Umbilical cord (tissue), 2 donors: Measurements from ENCODE around the gene CALR3. TPM values are rescaled to one million over a fixed set of nuclear protein-coding genes. Genes with fewer than 3 reads are reported as not detected.
"Not testable (repeated sequence)": the region's sequence is repeated elsewhere in the genome, so short reads cannot be mapped to it uniquely, and the experiment has no call there.

Experiments
- DNase-seq: peaks from one replicate; pipeline ENCODE4 v3.0.0-alpha.2; 2015; ENCODE audit warnings: low spot score
- total RNA-seq: library from RNA; depleted of rRNA; stranded (reverse); fragments of >200 nt; gene quantifications from one replicate; pipeline ENCODE4 v1.2.3, GENCODE V29; 2014; ENCODE audit warnings: low replicate concordance; ENCODE audit not compliant: insufficient read depth

CALR3 gene, protein sequence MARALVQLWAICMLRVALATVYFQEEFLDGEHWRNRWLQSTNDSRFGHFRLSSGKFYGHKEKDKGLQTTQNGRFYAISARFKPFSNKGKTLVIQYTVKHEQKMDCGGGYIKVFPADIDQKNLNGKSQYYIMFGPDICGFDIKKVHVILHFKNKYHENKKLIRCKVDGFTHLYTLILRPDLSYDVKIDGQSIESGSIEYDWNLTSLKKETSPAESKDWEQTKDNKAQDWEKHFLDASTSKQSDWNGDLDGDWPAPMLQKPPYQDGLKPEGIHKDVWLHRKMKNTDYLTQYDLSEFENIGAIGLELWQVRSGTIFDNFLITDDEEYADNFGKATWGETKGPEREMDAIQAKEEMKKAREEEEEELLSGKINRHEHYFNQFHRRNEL
- total RNA-seq: not detected

DNA sequence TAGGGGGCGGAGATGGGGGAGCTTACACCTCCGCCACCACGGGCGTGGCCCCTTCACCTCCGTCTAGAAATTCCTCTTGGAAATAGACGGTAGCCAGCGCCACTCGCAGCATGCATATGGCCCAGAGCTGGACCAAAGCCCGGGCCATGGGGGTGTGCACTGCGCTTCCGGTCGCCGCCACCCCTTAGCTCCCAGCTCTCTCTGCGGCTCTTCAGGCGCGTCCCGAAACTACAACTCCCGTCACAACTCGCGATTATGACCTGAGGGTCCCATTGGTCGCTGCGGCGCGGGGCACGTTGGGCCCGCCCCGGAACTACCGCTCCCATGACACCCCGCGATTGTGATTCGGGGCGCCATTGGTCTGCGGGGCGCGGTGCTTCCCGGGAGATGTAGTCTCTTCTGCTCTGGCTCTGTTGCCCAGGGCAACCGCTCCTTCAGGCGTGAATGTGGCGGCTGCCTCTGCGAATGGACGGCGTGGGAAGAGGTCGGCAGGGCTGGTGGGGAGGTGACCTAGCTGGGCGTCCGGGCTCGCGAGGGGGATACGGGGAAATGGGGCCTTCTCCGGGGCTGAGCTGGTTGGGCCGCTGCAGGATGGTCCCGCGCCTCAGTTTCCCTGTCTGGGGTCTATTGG, at the start of gene CALR3, which contains the start of gene C19orf44:
Gene CALR3, minus strand, starts transcription at position 186 of the 631 bp plus-strand sequence. Its CDS starts 38 bp downstream, at position 148.
Gene C19orf44, plus strand, starts transcription at position 413 of the 631 bp plus-strand sequence. CDS start 4,399 bp downstream, outside the sequence.
- DNase-seq: peak; percentile 100

DNA sequence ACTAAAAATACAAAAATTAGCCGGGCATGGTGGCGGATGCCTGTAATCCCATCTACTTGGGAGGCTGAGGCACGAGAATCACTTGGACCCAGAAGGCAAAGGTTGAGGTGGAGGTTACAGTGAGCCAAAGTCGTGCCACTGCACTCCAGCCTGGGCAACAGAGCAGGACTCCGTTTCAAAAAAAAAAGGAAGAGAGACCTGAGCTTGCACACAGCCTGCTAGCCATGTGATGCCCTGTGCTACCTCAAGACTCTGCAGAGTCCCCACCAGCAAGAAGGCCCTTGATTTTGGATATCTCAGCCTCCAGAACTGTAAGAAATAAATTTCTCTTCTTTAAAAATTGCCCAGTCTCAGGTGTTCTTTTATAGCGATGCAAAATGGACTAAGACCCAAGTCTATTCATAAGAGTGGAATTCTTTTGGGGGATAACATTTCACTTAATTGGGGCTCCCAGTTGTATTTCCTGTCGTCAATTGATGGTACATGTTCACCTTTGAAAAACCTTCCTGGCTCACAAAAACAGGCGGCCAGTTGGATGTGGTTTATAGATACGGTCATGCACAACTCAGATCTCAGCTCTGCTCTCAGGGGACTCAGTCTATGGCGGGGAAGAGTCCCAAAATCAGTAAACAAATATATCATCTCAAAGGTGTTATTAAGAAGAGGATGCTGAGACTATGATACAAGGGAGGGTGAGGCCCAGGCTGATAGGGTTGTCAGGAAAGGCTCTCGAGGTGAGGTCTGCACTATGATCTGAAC, 48.7 kb upstream of the CALR3 start:
- no peak for DNase-seq

DNA sequence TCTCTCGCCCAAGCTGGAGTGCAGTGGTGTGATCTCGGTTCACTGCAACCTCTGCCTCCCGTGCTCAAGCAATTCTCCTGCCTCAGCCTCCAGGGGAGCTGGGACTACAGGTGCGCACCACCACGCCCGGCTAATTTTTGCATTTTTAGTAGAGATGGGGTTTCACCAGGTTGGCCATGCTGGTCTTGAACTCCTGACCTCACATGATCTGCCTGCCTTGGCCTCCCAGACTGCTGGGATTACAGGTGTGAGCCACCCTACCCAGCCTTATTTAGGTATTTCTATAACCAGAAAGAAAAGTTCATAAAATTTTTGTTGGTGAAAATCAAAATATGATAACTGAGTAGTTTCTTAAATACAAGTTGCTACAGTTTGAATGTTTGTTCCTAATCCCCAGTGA, 47.8 kb upstream of the CALR3 start:
- DNase-seq: not testable (repeated sequence)

DNA sequence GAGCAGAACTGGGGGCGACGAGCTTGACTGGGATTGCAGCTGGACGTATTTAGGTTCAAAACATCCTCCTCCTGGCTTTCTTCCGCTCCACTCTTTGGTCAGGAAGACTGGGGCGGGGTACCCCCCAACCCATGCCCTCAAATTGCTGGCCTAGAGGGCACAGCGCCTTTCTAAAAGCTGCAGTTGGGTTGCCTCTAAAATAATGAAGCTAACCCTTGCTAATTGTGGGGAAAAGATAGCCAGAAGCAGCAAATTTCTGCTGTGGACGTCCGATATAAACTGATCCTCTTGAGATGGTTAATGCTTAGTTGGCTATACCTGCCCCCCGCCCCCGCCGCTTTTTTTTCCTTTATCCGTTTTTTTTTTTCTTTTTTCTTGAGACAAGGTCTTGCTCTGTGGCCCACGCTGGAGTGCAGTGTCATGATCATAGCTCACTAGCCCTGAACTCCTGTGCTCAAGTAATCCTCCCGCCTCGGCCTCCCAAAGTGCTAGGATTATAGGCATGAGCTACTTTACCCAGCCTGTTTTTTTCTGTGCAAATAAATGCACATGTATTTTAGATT, 47.0 kb upstream of the CALR3 start:
- no peak for DNase-seq

DNA sequence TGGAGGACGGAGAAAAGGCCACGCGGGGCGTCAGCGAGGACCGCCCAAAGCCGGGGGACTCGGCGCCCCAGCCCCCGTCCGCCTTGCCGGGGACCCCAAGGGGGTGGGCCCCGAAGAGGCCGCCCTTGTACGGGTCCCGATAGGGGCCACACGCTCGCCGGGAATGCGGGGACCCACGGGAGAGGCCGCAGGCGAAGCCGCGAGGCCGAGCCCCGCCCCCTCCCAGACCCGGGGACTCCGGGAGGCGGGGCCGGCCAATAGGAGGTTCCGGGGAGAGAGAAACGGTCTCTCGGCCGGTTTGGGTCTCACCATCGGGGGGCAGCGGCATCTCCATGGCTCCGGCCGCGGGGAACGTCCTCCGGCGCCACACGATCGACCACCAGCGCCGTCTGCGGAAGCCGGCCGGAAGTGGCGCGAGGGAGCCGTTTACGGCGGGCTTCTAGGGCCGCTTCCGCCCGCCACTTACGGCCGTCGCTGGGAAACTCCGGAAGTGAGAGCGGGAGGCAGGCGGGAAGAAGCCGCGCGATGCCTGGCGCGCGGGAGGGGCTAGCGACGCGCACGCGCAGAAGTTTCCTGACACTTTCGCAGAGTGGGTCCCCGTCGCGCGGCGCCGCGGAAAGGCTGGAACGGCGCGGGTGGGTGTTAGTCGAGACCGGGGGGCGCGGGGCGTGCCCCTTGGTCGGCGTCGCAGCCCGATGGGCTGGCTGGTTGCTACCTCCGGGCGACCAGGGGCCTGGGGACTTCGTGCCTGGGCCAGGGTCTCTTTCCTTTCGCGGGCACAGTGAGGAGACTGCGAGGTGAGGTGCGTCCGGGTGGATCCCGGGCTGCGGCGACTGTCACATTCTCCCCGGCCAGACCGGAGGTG, 46.3 kb upstream of the CALR3 start, which contains the start of gene CHERP:
Gene CHERP, minus strand, starts transcription at position 393 of the 865 bp plus-strand sequence. Its CDS starts 59 bp downstream, at position 334.
- peak; percentile 97 for DNase-seq

DNA sequence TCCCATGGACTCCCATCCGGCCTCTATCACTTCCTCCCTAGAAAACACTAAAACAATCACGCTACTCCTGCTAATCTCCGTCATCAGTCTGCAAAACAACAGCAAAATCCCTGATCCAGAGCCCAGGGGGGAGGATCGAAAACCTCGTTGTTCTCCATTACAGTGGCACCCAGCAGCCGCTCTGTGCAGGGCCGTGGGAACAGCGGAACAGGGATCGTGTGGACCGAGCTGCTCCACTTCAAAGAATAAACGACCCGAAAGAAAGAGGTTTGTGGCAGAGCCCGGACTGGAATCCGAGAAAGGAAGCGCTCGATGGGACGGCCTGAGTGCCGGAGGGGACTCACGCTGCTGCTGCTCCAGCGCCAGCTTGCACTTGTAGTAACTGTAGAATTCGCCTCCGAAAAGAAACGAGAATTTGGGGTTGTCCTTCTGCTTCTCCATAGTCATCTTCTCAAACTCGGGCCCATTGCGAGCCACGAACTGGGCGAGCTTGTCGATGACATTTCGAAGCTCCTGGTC, 45.6 kb upstream of the CALR3 start:
- DNase-seq: no peak

DNA sequence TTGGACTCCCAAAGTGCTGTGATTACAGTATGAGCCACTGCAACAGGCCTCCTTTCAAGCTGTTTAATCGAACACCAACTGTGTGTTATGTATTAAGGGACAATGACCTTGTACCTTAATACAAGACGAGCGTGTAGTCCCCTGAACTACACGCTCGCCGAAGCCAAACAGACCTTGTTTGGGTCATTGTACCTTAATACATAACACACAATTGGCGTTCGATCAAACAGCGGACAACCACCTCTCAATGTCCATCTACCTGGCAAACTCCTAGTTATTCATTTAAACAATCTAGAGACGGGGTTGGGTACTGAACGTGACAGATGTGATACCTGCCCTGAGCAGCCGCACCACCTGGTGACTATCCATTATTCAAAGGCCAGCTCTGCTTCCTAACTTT, 45.0 kb upstream of the CALR3 start:
- DNase-seq: no peak

DNA sequence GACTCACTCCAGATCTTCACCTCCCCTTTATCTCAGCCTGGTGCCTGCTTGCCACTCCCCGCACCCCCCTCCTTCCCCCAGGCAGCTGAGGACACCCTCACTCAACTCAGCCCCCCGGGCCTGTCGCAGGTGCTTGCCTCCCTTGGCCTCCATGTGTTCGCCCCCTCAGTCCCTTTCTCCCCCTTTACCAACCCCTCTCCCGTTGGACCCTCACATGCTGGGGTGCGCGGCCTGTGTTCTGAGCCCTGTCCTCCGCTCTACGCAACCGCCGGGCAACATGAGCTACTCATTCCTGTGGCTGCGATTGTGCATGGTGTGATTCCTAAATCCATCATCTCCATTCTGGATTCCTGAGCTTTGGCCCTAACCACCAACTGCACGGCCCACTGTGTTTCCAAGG, 41.1 kb upstream of the CALR3 start:
- no peak for DNase-seq

DNA sequence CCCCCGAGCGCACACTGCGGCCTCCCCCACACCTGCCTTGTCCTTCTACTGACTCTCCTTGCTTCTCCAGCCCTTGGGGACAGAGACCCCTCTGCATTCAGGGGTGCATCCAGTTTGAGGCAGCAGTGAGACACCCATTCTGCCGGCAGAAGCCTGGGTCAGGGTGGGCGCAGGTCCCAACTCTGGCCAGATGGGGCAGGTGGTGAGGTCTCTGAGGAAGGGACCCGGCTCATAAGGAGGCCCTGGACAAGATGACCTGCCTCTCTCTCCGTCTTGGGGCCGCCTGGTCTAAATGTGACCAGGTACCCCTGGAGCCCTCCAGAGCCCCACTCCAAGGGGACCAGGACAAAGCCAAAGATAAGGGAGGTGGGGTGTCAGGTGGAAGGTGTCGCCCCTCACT, 40.2 kb upstream of the CALR3 start:
- DNase-seq: no peak

DNA sequence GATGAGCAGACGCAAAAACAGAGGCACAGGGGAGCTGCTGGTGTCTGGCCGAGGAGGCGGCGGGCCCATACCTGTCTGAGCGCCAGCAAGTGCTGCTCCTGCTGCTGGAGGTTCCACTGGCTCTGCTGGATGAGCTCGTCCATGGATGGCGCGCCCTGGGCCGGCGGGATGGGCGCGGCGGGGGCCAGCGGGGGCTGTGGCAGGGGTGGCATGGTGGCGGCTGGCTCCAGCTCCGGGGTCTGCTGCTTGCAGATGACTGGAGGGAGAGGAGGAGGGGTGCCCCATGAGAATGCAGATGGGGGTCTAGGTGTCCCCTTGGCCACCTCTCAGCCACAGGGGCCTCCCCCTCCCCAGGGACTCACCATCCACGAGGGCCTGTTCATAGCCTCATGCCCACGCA, 39.4 kb upstream of the CALR3 start:
- DNase-seq: no peak

DNA sequence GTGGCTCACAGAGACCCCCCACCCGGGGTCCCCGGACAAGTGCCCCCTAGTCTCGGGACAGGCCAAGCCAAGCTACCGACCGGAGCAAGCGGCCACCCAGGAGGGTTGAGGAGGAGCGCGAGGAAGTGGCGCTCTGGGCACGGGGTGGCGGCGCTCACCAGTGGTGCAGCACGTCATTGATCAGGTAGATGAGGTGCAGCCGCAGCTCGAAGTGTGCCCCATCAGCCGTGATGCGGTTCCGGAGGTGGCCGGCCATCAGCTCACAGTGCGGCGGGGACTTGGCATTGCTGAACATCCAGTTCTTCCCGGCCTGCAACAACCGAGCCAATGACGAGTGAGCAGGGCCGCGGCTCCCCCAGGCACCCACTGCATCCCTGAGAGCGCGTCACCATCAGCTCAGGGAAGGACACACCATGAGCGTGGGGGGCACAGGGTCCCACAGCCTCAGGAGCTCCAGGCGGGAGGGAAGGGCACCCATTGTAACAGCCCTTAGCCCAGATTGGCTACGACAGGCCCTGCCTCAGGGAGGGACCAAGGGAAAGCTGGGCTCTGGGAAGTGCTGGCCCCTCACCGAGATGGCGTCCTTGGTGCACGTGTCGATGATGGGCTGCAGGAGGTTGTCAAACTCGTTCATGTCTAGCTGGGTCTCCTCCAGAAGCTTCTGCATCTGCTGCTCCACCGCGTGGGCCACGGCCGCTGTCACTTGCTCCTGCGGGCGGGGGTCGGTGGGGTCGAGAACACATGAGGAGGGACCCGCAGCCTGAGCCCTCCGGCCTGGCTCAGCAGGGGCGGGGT, 36.7 kb upstream of the CALR3 start:
- no peak for DNase-seq

DNA sequence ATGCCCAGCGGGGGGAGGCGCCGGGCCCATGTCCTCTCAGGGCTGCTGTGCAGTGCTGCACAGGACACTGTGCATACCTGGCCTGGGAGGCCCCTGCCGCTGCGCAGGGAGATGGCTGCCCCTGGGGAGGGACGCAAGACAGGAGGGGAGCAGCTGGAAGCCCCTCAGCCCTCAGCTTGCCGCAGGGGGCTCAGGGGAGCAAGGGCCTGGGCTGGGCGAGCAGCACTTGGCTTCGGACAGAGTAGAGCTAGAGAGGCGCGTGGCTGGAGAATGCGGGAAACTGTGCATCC, 35.4 kb upstream of the CALR3 start:
- no peak for DNase-seq

DNA sequence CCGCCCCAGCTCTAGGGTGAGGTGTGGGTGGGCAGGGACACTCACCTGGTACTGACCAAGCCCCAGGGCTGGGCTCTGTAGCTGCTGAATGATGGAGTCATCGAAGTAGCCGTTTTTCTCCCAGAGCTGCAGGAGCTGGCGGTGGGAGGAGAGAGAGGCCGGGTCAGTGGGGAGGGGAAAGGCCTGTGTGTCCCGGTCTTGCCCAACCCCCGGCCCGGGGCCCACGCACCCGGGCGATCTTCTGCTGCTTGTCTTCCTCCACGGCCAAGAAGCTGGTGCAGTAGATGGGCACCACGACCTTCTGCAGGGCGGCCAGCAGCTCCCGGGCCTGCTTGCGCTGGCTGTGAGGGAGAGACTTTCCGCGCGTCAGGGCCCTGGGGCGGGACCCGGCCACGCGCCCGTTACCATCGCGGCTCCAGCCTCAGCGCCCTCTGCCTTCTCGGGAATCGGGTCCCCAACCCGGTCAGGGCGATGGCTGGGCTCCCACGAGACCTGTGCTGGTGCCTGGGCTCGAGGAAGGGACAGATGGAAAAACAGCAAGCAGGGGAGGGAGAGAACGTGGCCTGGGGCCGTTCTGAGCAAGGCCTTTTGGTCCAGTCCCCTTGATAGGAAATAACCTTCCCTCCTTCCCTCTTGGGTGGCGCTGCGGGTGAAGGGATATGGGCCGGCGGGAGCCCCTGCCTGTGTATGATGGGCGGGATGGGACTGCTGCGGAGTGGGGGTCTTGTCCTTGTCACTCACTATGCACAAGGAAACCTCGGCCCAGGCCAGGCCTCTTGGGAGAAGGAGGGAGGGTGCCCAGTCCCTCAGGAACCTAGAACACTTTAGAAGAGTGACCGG, 34.8 kb upstream of the CALR3 start:
- no peak for DNase-seq

DNA sequence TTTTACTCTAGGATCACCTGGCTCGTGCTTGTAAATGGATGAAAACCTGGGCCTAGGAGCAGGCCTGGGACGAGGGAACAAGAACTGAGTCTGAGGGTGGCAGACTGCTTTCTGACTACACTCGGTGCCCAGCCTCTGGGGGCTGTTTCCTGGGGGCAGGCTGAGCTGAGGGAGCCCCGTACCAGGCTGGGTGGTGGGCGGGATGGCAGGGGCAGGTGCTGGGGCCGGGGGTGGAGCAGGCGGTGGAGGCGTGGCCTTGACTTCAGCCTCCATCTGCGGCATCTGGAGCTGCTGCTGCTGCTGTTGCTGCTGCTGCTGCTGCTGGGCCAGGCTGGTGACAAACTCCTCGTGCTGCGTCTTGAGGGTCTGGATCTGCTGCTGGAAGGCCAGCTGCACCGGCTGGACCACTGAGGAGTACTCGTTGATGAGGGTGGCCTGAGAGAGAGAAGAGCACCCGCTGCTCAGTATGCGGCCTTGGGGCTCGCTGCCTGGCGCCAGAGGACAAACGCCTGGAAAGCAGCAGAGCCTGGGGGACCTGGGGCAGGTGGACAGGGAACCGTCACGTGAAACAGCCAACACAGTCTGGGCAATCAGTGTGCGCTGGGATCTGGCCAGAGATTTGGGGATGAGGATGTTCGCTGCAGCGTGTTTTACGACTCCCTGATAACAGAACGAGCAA, 33.6 kb upstream of the CALR3 start:
- no peak for DNase-seq

DNA sequence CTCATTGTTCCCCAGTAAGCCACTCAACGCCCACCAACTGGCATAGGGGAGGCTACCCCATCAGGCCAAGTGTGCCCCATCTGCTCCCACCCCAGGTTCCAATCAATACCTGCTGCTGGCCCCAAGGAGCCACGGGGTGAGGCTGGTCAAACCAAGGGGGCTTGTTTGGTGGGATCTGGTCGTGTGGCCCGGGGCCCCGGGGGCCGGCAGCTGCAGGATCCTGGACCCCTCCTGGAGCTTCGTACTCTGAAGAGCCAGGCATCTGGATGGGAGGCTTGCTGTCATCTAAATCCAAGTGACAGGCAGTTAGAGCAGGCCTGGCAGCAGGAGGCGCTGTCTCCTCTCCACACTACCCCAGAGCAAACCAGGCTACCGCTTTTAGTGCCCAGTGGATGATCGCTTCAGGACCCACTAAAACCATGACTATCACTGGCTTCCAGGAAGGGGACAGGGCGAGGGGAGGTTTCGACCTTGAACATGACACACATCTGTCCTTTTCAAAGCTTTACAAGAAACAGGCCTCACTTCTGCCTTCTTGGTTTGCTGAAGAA, 32.1 kb upstream of the CALR3 start:
- no peak for DNase-seq

DNA sequence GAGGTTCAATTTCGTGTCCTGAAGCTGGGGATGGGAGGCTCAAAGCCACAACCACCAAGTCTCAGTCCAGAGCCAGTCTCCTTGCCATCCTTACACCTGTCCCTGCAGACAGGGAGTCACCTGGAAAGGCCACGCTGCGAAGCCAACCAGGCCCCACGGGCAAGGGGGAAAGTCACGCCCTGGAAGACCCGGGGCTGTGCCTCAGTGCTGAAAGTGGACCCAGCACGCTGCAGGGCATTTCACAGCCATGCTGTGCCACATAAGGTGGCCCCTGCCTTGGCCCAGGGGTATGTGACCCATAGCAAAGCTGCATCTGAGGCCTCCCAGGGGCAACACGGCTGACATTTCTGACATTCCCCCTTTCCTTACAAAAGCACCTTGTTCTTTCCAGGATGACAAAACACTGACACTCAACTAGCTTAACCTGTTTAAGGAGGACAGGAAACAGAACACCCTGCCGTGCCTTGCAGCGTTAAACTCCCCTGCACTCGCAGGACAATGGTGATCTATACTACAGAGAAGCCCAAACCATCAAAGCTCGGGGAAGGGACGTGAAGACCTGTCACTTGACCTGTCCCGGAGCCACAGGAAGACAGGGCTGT, 31.5 kb upstream of the CALR3 start:
- DNase-seq: peak; percentile 46

DNA sequence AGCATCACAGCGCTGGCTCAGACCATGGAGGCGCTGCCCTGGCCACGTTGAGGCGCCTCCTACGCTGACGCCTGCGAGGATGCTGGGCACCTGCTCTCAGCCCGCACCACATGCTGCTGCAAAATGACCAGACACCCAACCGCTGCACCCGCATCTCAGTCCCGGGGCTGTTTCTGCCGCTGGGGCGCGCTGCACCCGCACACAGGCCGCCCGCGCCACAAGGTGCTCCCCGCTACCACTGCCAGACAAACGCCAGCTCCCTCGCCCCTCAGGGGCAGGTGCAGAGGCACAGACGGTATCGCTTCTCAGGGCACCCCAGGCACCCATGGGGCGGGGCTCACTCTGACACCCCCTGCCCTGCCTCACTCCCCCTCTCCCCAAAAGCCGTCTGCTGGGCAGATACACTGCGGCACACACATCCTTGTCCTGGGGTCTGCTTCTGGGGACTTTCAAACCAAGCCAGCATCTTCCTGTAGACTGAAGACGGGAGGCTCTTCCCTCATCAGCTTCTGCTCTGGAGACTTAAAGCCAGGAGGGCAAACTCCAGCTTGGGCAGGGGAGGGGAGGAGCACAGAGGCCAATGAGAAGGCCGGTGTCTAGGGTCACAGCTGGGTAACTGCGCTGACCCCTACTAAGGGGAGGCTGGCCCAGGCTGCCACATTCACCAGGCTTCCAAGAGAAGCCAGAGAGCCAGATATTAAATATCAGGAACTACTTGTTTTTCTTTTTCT, 29.9 kb upstream of the CALR3 start:
- no peak for DNase-seq
